ENCODE data around the gene TFF2.

Gene TFF2

DNA sequence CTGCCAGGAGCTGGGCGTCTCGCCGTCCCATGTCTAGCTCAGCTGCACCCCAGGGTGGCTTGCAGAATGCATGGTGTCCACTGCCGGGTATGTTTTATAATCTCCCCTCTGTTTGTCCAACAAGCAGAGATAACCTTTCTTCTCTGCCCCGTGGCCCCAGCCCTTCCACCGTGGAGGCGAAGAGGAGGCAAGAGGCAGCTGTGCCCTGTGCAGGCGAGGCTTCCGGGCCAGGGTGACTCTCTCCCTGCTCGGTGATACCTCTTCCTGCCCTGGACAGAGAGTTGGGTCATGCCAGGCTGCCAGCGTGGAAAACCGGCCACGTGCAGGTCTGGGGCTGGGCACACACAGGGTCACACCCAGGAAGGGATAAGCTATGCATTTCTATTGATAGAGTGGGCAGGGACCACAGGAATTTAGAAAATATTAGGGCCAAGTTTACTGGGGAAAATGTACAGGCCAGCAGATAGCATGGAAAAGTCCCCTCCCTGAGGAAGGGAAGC lies at the start of gene TFF2:
Gene TFF2 (minus strand): TSS at position 68 of the 500 bp plus-strand sequence. CDS start 37 bp downstream, at position 31.
- DNase-seq: no peak

GRCh38 chr21:42400525-42400924 lies 49.7 kb upstream of the TFF2 start:
- no peak for DNase-seq

- DNase-seq: no peak
Observed at GRCh38 chr21:42398436-42399028, 47.7 kb upstream of the TFF2 start.

GRCh38 chr21:42397746-42398394 lies 47.1 kb upstream of the TFF2 start:
- no peak for DNase-seq

DNA sequence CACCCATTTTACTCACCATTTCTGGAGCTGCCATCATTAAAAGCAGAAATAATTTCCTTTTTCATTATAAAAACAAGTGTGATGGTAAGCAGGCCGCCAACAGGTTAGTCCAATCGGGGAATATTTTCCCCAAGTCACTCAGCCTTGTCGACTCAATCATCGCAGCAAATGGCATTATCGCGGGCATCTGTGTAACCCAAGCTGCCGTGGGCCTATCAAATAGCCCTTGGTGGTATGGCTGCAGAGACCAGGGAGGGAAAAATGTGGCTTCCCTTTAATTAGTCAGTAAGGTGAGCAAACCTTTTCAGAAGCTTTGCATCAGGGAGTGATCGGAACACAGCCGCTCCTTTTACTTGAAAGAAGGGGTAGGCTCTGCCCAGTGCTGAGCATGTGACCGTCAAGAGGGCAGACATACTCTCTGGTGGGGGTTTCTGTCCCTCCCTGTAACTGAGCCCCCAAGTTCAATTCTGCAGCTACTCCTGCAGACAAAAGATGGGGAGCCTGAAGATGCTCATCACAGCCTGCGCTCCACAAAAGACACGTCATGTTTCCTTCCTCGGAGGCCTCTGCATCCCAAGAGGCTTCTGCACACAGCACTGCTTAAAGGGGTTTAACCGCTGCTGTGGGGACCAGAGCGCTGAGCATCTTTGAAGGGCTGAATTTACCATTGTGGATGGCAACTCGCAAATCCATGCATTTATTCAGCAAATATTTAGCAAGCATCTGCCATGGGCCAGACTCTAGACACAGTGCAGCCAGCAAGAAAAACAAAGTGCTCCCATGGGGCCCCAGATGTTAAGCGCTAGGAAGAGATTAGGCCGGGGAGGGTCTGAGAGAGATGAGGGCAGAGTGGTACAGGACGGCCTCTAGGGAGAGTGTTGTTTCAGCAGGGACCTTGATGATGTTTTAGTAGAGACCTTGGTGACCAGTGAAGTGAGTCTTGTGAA lies 46.3 kb upstream of the TFF2 start:
- DNase-seq: no peak

GRCh38 chr21:42395905-42396651 lies 45.3 kb upstream of the TFF2 start, which contains the start of gene TMPRSS3:
TSS of gene TMPRSS3 (minus strand) at chr21:42396052. CDS start at chr21:42395417, 635 bp downstream.
- DNase-seq: no peak

GRCh38 chr21:42395302-42395701 lies 44.5 kb upstream of the TFF2 start:
- DNase-seq: no peak

- no peak for DNase-seq
Observed at GRCh38 chr21:42393443-42393950, 42.7 kb upstream of the TFF2 start.

DNA sequence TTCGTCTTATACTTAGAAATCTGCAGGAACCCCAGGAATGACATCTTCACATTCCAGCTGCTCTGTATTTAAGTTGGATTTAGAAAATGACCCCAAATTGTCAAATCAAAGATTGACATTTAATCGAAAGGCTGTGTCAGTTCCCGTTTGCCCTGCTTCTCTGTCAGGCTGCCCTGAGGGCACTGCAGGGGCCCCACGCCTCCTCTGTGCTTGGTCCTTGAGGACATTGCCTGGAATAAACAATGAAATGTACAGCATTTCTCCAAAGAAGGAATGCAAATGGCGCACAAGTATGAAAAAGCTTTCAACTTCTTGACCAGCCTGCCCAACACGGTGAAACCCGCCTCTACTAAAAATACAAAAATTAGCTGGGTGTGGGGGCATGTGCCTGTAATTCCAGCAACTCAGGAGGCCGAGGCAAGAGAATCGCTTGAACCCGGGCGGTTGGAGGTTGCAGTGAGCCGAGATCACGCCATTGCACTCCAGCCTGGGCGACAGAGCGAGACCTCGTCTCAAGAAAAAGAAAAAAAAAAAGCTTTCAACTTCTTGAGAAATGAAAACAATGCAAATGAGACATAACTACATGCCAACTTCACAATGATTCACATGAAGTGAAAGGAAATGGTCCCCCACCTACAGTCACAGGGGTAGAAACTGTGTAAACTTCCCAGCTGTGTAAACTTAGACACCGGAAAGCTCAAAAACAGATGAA lies 42.1 kb upstream of the TFF2 start:
- DNase-seq: no peak

DNA sequence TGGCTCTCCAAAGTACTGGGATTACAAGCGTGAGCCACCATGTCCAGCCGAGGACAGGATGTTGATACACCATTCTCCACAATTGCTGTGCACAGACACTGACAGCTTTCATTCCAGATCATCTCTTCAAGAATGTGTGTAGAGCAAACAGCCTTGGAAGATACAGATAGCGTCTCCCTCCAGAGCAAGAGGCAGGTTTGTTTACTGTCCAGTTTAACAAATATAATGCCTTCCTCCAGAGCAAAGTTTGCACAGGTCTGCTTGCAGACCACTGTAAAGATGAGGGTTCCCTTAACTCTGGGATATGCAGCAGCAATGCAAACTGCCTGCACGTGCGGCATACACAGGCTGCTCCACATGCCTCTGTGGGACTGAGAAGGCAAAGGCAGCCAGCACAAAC lies 40.5 kb upstream of the TFF2 start:
- no peak for DNase-seq

- no peak for DNase-seq
Observed at GRCh38 chr21:42390696-42391095, 39.9 kb upstream of the TFF2 start.

GRCh38 chr21:42390193-42390592 lies 39.4 kb upstream of the TFF2 start:
- DNase-seq: no peak

GRCh38 chr21:42389449-42389835 lies 38.6 kb upstream of the TFF2 start:
- DNase-seq: no peak

DNA sequence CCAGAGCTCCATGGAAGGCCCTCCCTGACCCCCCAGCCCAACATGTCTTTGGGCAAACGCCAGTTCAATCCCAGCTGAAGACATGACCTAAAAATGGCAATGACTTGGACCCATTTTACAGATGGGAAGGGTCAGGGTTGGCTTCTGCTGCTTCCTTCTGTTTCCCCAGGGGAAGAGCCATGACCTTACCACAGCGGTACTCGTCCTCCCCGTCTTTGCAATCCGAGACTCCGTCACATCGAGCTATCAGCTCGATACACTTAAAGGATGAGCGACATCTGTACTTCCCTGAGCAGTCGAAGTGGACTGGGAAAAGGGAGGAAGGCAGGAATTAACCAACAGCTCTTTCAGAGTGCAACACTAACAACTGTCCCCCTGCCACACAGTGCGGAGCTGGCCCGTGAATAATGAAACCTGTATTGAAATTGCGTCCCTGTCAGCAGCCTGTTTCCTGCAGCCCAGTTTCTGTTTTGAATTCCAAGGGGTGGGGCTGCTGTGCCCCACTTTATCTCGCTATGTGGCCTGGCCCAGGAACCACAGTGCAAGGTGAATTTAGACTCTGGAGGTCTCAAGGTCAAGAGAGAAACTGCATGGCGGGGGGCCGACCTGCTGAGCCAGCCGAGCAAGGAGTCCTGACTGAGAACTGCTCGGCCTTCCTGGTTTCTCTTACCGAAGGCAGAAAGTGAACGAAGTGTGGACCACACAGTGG lies 38.1 kb upstream of the TFF2 start:
- no peak for DNase-seq

GRCh38 chr21:42387843-42388340 lies 37.1 kb upstream of the TFF2 start:
- no peak for DNase-seq

- no peak for DNase-seq
Observed at GRCh38 chr21:42387164-42387563, 36.4 kb upstream of the TFF2 start.

- no peak for DNase-seq
Observed at GRCh38 chr21:42386034-42386591, 35.3 kb upstream of the TFF2 start.

DNA sequence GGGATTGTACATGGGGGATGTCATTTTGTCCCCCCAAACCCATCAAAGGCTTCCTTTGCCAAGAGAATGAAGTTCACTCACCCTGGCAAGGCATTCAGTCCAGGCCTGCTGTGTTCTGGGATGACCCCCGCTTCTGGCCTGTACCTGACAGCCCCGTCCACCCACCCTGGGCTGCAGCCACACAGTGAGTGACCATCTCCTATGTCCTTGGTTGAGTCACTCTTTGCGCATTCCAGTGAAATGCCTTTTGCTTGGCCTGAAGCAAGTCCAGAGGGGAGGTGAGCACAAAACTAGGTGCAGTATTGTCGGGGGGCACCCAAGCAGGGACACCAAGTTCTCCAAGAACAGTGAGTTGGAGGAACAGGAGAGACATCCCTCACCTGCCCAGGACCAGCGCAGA lies 34.8 kb upstream of the TFF2 start:
- no peak for DNase-seq

DNA sequence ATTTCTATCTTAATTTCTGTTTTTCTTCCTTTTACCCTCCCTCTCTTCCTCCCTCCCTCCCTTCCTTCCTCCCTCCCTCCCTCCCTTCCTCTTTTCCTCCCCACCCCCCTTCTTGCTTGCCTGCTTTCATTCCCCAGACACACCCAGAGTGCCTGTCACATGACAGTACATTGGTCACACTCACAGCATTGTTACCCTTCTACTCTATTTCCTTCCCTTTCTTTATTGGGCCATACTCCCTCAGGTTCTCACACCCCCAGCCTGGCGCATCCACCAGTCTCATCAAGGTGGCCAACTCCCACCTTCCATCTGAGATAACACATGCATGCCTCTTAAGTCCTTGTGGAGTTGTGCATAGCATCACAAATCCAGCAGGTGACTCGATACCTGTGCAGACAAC lies 34.2 kb upstream of the TFF2 start:
- no peak for DNase-seq

DNA sequence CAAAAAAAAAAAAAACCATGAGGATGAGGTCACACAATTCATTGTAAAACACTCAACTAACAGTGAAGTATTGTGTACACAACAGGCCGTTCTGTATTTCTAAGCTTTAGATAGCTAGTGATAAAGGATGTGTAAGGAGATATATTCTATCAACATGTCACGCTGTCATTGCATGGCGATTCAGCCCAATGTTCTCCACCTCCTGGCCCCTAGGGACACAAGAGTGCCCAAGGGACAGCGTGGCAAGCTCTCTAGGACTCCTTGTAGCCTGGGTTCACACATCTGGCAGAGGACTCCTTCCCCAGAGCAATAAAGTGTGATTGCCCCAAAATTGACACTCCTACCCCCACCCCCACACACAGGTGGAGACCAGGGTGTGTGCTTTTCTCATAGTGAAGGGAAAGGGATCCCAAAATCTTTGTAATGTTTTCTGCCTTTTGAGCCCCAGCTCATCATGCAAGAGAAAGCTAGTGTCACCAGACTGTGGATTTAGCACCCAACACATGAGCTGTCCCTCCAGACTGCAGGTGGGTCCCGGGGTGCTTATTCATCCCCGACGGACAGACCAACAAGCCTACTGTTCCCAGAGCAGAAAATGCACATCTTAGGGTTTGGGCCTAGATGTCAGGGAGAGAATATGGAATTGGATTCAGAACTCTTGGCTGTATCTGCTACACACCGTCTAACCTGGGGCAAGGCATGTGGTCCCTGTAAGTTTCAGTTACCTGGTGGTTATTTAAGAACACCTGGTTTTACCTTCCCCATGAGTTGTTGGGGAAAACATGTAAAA lies 33.6 kb upstream of the TFF2 start:
- DNase-seq: no peak

Data from right hindlimb (tissue), 1 donor.